ENCODE measurements around the gene FAM174A.

DNA sequence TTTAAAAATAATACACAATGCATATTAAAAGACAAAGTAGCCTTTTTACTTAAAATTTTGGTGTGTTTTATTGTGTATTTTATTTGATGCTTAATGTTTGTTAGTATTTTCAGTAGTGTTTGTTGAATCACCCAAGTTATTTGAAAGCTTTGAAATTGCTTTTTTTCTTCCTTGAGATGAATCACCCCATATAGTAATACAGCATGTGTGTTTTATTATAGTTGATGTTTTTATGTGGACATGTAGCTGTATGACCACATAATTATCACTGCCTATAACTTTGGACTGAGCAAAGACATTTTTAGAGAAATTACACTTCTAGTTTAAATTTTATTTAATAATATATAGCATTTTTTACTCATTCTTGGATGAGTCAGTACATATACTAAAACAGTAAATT is 18.0 kb downstream of the FAM174A start:
- TF ChIP-seq, protein P1, sequence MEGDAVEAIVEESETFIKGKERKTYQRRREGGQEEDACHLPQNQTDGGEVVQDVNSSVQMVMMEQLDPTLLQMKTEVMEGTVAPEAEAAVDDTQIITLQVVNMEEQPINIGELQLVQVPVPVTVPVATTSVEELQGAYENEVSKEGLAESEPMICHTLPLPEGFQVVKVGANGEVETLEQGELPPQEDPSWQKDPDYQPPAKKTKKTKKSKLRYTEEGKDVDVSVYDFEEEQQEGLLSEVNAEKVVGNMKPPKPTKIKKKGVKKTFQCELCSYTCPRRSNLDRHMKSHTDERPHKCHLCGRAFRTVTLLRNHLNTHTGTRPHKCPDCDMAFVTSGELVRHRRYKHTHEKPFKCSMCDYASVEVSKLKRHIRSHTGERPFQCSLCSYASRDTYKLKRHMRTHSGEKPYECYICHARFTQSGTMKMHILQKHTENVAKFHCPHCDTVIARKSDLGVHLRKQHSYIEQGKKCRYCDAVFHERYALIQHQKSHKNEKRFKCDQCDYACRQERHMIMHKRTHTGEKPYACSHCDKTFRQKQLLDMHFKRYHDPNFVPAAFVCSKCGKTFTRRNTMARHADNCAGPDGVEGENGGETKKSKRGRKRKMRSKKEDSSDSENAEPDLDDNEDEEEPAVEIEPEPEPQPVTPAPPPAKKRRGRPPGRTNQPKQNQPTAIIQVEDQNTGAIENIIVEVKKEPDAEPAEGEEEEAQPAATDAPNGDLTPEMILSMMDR (IDR thresholded peaks at IDR 0.05; ENCODE audit: extremely low read depth in 1 of 2, insufficient read depth in 1 of 2, low read depth in 1 of 2, low read length in 2 of 2): no peak
- TF ChIP-seq POLR2A (IDR thresholded peaks at IDR 0.05; ENCODE audit: low read depth, low read length) (no peak), EZH2 (IDR thresholded peaks at IDR 0.05; ENCODE audit: borderline replicate concordance, low read depth, low read length, severe bottlenecking) (no peak)
